Measurements from ENCODE around the gene DUSP1.

DUSP1 gene

GRCh38 chr5:172797771-172798191 is 26.8 kb upstream of the DUSP1 start:
- DNase-seq (ENCODE audit: low read depth), result no peak
- peak overlapping the region; percentile 6; the same call in 1 of the 2 replicates for H3K4me3 ChIP-seq (ENCODE audit: low read depth, low read length)

DNA sequence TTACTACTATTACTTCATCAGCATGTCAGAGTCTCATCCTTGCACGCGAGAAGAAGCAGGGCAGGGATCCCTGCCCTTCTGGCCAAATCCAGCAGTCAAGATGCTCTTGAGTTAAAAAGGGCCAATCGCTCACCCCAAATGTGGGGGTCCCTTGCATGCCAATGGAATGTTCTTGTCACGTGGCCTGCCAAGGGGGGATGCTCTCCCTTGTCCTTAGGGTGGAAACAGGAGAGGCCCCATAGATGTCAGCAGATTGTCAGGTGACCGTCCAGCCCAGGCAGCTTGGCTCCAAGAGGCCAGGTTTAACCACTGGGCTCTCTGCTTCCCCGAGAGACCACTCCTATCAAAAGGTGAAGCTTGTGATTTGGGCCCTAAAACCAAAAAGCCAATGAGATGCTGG is 25.3 kb upstream of the DUSP1 start:
- no peak for DNase-seq (ENCODE audit: low read depth)
- H3K4me3 ChIP-seq (ENCODE audit: low read depth, low read length), result no peak overlapping the region
- TF ChIP-seq, protein P1, sequence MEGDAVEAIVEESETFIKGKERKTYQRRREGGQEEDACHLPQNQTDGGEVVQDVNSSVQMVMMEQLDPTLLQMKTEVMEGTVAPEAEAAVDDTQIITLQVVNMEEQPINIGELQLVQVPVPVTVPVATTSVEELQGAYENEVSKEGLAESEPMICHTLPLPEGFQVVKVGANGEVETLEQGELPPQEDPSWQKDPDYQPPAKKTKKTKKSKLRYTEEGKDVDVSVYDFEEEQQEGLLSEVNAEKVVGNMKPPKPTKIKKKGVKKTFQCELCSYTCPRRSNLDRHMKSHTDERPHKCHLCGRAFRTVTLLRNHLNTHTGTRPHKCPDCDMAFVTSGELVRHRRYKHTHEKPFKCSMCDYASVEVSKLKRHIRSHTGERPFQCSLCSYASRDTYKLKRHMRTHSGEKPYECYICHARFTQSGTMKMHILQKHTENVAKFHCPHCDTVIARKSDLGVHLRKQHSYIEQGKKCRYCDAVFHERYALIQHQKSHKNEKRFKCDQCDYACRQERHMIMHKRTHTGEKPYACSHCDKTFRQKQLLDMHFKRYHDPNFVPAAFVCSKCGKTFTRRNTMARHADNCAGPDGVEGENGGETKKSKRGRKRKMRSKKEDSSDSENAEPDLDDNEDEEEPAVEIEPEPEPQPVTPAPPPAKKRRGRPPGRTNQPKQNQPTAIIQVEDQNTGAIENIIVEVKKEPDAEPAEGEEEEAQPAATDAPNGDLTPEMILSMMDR (IDR thresholded peaks at IDR 0.05; ENCODE audit: low read depth, low read length, missing control alignments), result no peak

More at GRCh38 chr5:172797771-172798191, 26.8 kb upstream of the DUSP1 start:
- TF ChIP-seq, protein P1 (IDR thresholded peaks at IDR 0.05; ENCODE audit: low read depth, low read length, missing control alignments), result no peak

GRCh38 chr5:172795318-172795977 is 24.5 kb upstream of the DUSP1 start:
- H3K4me3 ChIP-seq (ENCODE audit: low read depth, low read length), result no peak overlapping the region
- TF ChIP-seq, protein P1 (IDR thresholded peaks at IDR 0.05; ENCODE audit: low read depth, low read length, missing control alignments), result no peak
- no peak for DNase-seq (ENCODE audit: low read depth)

DNA sequence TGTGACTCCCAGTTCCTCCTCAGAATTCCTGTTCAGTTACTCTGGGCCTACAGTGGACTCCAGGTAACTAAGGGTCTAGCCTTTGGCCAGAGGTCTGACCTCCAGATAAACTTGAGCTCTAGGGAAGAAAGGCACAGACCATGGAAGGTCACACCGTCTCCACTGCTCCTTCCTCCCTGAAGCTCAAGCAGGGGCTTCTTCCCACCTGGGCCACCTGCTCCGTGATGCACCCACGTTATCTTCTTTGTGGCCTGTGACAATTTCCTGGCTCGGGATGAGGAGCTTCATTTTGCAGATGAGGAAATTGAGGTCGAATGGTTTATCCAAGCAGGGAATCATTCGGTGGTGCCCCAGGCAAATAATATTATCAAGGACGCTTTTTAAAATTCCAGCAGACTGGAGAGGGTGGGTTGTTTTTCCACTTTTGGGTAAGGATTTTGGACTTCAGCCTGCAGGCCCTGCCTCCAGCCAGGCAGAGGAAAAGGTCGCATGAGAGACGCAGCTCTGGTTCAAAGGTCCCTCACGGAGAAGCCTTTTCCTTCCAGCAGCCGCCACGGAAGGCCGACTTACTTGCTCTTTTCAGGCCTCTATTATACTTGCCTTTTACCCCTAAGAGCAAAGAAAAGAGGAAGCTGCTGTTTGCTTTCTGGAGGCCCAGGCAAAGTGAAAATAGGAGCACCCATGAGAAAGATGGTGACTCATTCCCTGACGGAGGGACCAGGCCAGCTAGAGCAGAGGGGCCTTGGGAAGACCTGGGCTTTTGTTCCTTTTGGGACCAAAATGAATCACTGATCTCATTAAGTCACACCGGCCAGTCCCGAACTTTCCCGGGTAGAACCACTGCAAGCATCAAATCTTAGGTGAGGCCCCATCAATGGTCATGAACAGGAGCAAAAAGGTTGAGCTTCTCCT is 22.8 kb upstream of the DUSP1 start:
- no peak for DNase-seq (ENCODE audit: low read depth)
- TF ChIP-seq, protein P1 (IDR thresholded peaks at IDR 0.05; ENCODE audit: low read depth, low read length, missing control alignments), result no peak
- no peak overlapping the region for H3K4me3 ChIP-seq (ENCODE audit: low read depth, low read length)

- DNase-seq (ENCODE audit: low read depth), result no peak
- no peak overlapping the region for H3K4me3 ChIP-seq (ENCODE audit: low read depth, low read length)
- TF ChIP-seq, protein P1 (IDR thresholded peaks at IDR 0.05; ENCODE audit: low read depth, low read length, missing control alignments), result no peak
Observed at GRCh38 chr5:172792701-172793570, 21.9 kb upstream of the DUSP1 start.

GRCh38 chr5:172791726-172792445 is 20.9 kb upstream of the DUSP1 start:
- no peak for DNase-seq (ENCODE audit: low read depth)
- no peak overlapping the region for H3K4me3 ChIP-seq (ENCODE audit: low read depth, low read length)
- TF ChIP-seq, protein P1 (IDR thresholded peaks at IDR 0.05; ENCODE audit: low read depth, low read length, missing control alignments), result no peak

All from GM12864 (cell line).